Epithelial cell of proximal tubule (primary cell): ENCODE results near the gene MTFR1L. TPM values are rescaled to one million over a fixed set of nuclear protein-coding genes. Genes with fewer than 3 reads are reported as not detected.

Source experiments
- DNase-seq: peaks from one replicate; pipeline ENCODE4 v3.0.0-alpha.2; 2011; ENCODE audit warnings: low read depth
- H3K4me3 ChIP-seq: 2 replicates; pipeline ENCODE4 v1.5.1; 2011; ENCODE audit warnings: low read depth, mild to moderate bottlenecking, low read length
- total RNA-seq: library from RNA; depleted of rRNA; stranded (reverse); fragments of >200 nt; gene quantifications from 2 replicates; pipeline ENCODE4 v1.2.3, GENCODE V29; 2015
- TF ChIP-seq, protein P1 (sequence below): conservative IDR thresholded peaks from 2 replicates; pipeline ENCODE4 v1.5.1; 2012; ENCODE audit warnings: low read depth, mild to moderate bottlenecking, low read length

MTFR1L gene
- total RNA-seq, 1 donor from 2014 or later: 21.6 TPM

DNA sequence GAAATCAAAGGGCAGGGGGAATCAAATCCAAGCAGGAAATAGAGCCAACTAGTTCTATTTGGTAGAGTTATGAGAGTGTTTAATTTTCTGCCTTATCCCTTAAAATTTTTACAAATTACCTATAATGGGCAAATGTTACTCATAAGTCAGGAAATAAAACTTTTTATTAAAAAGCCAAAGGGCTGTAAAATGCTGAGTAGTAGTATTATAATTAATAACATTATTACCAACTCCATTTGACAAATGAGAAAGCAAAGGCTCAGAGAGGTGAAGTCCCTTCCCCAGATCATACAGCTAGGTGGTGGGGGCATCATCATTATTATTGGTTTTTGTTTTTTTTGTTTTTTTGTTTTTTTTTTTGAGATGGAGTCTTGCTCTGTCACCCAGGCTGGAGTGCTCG lies 16.4 kb upstream of the MTFR1L start:
- no peak for DNase-seq
- TF ChIP-seq, protein P1, sequence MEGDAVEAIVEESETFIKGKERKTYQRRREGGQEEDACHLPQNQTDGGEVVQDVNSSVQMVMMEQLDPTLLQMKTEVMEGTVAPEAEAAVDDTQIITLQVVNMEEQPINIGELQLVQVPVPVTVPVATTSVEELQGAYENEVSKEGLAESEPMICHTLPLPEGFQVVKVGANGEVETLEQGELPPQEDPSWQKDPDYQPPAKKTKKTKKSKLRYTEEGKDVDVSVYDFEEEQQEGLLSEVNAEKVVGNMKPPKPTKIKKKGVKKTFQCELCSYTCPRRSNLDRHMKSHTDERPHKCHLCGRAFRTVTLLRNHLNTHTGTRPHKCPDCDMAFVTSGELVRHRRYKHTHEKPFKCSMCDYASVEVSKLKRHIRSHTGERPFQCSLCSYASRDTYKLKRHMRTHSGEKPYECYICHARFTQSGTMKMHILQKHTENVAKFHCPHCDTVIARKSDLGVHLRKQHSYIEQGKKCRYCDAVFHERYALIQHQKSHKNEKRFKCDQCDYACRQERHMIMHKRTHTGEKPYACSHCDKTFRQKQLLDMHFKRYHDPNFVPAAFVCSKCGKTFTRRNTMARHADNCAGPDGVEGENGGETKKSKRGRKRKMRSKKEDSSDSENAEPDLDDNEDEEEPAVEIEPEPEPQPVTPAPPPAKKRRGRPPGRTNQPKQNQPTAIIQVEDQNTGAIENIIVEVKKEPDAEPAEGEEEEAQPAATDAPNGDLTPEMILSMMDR: no peak

GRCh38 chr1:25804244-25804963 lies 15.3 kb upstream of the MTFR1L start:
- H3K4me3 ChIP-seq: no peak overlapping the region
- DNase-seq: no peak
- TF ChIP-seq, protein P1: no peak

More for the DNA sequence above, 16.4 kb upstream of the MTFR1L start:
- no peak overlapping the region for H3K4me3 ChIP-seq

DNA sequence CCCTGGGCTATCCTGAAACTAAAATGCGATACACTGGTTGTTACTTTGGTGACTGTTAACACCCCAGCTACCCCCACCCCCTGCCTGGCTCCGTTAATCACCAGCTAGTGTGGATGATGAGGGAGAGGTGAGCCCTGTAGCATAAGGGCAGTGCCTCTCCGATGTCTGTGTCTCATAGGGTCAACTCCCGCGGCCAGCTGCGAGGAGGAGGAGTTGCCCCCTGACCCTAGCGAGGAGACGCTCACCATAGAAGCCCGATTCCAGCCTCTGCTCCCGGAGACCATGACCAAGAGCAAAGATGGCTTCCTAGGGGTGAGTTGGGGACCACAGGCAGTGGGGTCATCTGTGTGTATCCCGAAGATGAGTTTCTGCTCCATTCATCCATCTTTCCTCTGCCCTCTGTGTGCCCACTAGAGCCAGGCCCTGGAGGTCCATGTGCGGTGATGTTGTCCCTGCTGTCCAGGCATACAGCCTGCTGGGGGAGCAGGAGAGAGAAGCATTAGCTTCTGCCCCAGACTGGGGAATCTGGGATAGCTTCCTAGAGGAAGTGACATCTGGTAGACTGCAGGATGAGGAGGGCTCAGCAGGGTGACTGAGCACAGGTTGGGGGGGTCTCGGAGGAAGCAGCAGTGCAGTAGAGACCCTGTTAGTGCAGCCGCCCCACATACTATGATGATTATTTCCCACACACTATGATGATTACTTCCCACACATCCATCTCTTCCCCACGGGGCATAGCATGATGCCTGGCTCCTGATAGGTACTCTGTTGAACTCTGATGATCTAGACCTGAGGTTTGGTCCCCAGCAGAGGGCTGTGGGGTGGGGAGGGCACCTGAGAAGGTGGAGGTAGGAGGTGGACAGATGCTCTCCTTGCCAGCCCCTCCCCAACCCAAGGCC lies 14.5 kb upstream of the MTFR1L start:
- TF ChIP-seq, protein P1: no peak
- no peak overlapping the region for H3K4me3 ChIP-seq
- DNase-seq: no peak

- no peak for DNase-seq
- H3K4me3 ChIP-seq: no peak overlapping the region
- TF ChIP-seq, protein P1: no peak
These were observed 13.9 kb upstream of the MTFR1L start for GRCh38 chr1:25805863-25806225.

- no peak for DNase-seq
- TF ChIP-seq, protein P1: no peak
- no peak overlapping the region for H3K4me3 ChIP-seq
These were observed 13.3 kb upstream of the MTFR1L start for GRCh38 chr1:25806418-25806817.

GRCh38 chr1:25807480-25808390 lies 12.0 kb upstream of the MTFR1L start:
- TF ChIP-seq, protein P1: no peak
- DNase-seq: no peak

More at GRCh38 chr1:25807480-25808390, 12.0 kb upstream of the MTFR1L start:
- no peak overlapping the region for H3K4me3 ChIP-seq
